Uterus (tissue), 2 donors: ENCODE data around the gene IL17RD.

ENCODE experiments used
- POLR2A ChIP-seq, 2 donors: fragments of 450-650 bp; IDR thresholded peaks; one replicate each; pipeline ENCODE4 v1.6.1; 2016; ENCODE audit warnings: antibody characterized with exemption in 2 of 2, mild to moderate bottlenecking in 1 of 2, moderate library complexity in 1 of 2
- TF ChIP-seq, protein P1 (sequence below), 4 experiments: fragments of 200-600 bp in 2 of 4; fragments of 450-650 bp in 2 of 4; sonication (generic) in 2 of 4; IDR thresholded peaks; one replicate each; pipeline ENCODE4 v1.5.1; 2016 to 2019; ENCODE audit warnings: antibody characterized with exemption in 4 of 4, mild to moderate bottlenecking in 2 of 4, moderate library complexity in 1 of 4

DNA sequence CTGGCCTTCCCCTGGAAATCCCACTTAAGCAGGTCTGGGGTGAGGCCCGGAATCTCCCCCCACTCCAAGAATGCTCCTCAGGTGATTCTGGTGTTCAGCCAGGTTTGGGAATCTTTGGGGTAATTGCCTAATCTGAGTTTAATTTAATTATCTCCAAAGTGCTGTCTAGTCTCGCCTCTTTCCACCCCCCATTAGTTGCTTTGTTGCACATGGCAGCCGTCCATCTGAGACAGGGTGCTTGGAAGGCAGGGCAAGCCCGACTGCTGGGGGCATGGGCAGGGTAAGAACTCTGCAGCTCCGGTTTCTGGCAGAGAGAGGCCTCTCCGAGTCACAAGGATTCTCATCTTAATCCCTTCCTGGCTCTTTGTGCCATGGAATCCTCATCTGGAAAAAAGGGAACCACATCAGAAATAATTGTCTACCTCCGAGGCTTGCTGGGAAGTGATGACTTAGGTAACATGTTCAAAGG is 15.0 kb downstream of the IL17RD start:
- TF ChIP-seq POLR2A (IDR thresholded peaks at IDR 0.05), result no peak
- TF ChIP-seq, protein P1, sequence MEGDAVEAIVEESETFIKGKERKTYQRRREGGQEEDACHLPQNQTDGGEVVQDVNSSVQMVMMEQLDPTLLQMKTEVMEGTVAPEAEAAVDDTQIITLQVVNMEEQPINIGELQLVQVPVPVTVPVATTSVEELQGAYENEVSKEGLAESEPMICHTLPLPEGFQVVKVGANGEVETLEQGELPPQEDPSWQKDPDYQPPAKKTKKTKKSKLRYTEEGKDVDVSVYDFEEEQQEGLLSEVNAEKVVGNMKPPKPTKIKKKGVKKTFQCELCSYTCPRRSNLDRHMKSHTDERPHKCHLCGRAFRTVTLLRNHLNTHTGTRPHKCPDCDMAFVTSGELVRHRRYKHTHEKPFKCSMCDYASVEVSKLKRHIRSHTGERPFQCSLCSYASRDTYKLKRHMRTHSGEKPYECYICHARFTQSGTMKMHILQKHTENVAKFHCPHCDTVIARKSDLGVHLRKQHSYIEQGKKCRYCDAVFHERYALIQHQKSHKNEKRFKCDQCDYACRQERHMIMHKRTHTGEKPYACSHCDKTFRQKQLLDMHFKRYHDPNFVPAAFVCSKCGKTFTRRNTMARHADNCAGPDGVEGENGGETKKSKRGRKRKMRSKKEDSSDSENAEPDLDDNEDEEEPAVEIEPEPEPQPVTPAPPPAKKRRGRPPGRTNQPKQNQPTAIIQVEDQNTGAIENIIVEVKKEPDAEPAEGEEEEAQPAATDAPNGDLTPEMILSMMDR (IDR thresholded peaks at IDR 0.05), result no peak
